Retina (tissue), 1 donor: ENCODE measurements around the gene TTI1.
"Not testable (repeated sequence)": the region's sequence is repeated elsewhere in the genome, so short reads cannot be mapped to it uniquely, and the experiment has no call there.

Experiments
- DNase-seq: peaks from one replicate; pipeline ENCODE4 v3.0.0-alpha.2; 2016

The TTI1 gene

DNA sequence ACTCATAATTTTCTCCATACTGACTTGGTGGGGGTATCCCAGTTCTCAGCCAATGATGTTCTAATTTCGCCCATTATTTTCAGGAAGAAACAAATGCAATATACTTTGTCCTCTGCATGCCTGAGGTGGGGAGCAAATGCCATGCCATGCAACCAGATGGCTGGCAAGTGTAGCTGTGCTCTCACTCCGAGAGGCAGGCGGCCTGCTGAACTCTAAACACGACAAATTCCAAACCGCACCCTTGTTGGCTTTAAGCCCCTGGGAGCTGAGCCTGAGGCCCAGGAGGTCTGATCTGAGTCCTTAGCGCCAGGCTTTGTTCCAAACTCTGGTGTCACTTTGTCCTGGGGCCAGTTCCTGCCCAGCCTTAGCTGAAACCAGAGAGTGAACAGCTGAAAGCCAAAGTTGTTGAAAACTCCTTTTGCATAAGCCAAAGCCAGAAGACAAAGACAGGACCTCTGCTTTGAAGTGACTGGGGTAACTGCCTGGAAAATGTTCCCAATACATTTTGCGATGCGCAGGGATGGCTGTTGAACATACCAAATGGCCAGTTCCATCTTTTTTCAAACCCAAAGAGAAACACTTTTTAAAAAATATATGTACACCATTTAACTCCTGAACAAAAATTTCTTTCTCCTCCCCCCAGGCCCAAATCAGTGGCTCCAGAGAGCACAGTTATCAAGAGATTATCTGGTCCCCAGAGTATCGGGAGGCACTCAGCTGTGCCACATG, 46.2 kb downstream of the TTI1 start:
- DNase-seq = no peak

DNA sequence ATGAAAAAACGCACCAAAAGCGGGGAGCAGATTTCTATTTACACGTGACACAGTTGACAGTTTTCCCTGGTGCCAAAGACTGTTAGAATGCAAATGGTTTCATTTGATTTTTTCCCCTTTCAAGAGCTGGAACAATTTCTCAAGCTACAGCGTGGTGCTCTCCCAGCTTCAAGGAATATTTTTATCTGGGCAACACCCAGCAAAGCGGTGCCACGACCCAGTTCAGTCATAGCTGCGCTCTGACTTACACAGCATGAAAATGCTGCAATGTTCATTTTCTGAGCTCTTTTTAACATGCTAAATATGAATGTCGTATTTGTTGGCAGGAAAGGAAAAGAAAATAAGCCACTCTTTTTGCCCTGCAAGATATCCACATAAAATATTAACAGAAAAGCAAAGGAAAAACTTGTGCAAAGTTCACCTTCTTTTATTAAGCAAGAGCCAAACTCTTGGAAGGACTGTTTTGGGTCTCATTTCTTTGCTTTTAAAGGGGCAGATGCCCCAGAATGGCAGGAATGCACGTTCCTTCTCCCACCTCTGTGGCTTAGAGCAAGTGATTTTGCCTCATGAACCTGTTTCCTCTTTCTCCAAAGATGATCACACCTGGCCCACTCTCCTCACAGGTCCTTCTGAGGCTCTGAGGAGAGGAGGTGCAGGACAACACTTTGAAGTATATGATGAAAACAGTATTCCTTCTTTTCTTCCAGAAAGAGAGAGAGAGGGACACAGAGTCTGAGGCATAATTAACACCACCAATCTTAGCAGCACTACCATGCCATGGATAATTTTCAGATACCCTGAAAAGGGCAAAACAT, 47.0 kb downstream of the TTI1 start:
- DNase-seq = no peak

DNA sequence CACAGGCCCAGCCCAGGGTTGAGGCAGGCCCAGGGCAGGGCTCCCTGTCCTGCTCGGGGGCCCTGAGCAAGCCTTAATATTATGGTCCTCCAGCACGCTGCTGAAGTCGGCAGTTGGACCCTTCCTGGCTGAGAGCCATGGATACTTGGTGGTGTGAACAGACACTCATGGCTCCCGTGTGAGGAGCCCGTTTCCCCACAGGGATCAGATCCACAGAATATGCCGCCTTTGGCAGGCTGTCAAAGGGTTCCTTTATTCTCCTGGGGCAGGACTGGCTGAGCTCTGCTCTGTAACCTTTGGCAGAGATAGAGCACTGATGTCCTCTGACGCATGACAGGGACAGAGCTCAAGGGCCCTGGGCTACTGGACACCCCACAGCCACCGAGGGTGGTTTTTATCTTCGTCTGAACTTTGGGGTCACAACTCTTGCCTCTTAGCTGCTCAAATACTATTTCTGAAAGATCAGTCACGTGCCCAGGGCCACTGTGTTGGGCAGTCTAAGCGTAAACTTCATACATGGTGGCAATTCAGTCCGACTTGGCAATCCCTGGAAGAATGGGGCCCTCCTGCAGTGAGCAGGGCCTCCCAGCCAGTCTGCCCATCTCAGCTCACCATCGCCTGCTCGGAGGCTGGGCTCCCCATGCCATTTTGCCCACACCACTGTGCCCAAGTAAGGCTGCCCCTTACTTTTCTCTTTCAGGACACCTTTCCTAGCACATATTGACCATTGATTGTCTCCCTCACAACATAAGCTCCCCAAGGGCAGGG, 49.1 kb downstream of the TTI1 start:
- DNase-seq = no peak

DNA sequence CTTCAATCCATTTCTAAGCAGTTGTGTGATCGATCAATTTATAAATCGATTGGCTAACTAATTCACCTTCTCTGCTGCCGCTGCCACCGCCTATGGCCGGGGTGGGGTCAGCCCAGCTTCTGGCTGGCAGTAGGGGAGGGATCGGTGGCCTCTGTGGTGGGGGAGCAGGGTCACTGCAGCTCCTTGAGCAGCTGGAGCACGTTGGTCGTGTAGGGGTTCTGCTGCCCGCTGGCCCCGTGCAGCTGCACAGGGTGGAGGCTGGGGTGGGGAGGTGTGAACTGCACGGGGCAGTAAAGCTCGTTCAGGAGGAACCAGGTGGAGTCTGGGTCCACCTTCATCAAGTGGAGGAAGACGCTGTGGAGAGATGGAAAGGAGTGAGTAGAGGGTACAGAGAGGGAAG, 50.0 kb downstream of the TTI1 start:
- DNase-seq = no peak

DNA sequence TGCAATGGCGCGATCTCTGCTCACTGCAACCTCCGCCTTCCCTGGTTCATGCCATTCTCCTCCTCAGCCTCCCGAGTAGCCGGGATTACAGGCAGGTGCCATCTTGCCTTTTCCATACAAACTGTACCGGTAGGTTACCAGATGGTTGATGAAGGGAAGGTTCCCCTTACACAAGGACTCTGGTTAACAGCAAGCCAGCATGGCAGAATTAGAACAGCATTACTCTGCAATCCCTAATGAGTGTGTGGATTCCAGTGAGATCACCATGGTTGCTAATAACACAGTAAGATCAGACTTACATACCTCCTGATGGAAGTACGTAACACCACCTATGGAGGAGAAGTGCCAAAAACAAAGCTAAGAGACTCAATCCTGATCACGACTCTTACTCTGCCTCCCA, 51.7 kb downstream of the TTI1 start:
- no peak for DNase-seq

DNA sequence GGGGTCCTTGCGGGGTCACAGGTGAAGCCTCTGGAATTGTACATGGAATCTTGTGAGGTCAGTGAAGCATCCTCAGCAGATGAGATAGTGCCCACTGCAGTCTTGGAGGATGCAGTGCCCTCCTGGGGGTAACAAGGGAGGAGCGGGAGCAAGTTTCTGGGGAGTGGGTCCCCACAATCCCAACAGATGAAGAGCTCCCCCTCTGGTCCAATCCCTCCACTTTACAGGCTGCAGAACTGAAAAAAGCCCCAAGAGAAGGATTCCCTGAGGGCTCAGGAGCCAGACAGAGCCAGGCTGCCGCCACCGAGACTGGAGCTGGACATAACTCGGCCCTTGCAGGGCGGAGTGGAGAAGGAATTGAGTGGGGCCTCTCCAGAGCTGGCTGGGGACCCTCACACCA, 52.4 kb downstream of the TTI1 start:
- DNase-seq = no peak

DNA sequence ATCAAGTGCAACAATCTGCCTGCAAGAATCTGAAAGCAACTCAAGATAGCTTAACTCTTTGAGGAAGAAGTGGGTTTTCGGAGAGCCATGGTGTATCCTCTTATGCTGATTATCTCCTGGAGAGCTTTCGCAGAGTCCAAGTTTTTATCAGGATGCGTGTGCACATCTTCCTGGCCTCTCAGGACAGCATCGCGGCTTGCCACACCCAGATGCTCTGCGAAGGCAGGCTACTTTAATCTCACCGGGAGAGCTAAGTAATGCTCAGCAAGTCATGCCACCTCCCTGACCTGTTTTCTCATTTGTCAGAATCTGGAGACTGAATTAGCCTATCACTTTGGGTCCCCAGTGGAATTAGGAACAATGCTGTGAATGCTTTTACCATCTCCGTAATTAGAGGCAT, 52.9 kb downstream of the TTI1 start:
- no peak for DNase-seq

DNA sequence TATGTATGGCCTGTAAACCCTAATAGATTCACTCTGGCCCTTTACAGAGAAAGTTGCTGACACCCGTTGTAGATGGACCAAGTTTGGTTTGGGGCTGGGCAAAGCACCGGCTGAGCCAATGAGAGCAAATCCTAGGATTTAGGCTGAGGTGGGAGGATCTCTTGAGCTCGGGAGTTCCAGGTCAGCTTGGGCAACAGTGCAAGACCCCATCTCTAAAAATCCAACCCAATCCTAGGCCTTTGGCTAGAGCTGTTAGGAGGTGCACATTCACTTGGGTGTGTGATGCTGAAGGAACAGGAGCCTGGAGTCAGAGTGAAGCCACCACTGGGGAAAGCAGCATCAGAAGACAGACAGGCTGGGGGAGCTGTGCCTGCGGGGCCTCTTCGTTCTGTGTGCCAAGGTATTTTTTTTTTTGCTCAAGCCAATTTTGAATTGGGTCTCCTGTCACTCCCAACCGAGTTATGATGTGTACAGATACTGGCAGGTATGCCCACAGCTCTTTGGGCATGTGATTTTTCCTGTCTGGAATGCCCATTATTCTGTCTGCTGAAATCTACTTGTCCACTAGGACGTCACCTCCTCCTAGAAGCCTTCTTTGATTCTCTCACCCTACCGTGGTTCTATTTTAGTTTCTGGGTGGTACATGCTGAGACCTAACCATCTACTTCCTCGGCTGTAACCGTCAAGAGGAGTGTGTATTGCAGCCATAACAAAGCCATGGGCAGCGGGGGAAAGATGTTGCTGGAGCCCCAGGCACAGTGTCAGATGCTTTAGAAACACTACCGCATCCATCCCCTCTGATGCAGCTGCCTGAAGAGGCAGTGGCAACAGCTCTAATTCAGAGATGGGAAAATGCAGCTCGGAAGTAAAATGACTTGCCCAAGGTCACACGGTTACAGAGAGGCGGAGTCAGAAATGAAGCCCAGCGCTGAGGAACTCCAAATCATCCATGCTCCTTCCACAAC, 54.0 kb downstream of the TTI1 start:
- DNase-seq = no peak

DNA sequence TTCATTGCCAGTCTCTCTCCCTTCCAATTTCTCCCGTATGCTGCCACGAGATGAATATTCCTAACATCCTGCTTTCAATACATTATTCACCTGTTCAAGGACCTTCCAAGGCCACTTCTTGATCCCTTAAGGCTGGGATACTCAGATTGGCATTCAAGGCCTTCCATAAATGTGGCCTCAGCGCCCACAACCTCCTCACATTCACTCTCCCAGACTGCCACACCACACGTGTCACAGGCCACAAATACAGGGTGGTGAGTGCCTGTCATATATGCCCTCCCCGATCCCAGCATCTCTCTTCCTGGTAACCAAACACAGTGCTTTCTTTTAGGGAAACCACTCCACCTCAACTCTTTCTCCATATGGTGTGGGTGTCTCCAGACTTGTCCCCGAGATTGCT, 55.5 kb downstream of the TTI1 start:
- DNase-seq = no peak

DNA sequence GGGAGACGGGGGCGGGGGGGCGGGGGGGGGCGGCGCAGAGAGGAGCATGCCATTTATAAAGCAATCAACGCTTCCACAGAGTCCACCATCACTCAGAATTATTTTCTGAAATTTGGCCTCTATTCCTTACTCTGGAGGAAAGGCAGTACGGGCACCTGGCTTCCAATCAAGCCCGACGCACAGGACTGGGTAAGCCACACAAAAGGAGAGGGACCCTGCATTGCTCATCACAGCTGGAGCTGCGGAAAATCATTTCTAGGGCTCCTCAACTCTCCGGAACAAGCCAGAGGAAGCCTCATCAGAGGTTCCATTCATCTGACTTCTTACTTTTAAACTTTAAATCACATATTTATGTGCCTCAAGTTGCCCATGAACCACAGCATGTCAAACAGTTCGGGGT, 55.9 kb downstream of the TTI1 start:
- no peak for DNase-seq

DNA sequence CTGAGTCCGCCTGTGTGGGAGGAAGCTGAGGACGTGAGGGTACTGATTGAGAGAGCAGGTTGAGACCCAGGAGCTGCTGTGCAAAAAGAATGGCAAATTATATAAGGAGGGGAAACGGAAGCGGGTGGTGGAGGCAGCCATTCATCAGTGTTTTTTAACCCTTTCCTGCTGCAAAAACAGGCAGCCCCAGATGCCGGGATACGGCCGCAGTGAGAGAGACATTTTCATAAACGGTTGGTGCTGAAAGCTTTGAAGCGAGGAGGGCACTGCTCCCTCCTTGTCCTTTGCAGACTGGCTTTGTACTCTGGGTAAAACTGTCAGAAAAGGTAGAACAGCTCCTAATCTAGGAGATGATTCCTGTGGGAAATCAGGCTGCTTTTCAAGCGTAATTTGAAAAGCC, 56.4 kb downstream of the TTI1 start:
- peak; percentile 44 for DNase-seq

DNA sequence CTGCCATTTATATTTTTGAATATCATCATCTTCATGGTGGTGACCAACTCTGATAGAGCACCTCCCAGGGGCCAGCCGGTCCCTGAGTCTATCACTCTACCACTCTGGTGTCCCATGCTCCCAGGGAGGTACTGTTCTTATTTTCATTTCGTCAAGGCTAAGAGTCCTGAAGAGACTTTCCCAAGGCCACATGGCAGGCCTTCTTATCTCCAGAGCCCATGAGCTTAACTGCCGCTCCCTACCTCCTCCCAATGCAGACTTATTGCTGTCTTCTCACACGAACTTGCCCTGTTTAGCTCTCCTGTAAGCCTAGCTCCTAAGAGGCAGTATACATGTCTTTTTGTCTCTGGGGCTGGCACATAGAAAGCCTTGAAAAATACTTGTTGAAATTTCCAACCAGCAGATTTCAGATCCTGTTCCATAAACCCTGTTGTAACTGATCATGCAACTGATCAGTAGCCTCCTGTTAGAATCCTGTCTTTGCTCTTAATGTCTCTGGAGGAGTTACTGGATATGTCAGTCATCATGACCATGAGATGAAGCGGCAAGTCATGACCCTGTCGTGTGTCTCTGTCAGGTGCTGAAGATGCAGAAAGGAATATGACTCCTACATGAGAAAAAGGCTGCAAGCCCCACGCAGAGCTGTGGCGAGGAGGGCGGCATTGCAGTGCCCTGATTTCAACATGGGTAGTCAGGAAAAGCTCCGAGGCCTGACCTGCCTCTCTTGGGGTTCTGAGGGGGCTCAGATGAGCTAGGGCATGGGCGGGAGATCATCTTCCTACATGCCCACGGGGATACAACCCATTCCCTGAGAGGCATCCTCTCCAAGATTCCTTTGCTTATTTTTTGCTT, 60.0 kb downstream of the TTI1 start:
- no peak for DNase-seq

DNA sequence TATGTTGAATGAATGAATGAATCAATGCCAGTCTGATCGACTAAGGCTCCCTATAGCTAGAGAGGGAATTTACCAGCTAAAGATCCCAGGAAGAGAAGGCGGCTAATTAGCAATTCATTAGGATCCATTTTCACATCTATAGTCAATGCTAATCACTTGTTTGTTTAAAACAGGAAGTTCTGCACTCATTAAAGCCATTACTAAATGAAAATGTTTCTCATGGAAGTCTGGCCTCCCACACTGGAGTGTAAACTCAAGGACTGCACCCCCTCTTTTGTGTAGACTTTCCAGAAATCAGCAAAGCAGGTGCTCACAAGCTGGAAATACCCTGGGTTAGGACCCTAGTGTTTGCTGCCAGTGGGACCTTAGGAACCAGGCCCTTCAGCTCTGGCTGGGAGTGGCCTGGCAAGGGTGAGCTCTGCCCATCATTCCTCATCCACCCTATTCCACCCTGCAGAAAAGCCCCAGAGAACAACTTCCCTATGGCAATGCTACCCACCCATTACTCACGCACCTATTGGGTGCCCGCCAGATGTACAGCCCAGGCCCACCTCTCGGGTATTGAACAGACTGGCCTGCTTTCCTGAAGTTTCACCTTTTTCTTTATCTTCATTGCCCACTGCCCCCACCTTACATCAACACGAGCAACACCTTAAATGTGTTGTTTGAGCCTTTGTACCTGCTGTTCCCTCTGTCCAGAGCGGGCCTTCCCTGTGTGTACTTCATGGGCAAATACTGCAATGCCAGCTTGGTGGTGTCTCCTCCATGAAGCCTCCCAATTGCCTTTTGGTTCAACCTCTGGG, 60.8 kb downstream of the TTI1 start:
- no peak for DNase-seq

DNA sequence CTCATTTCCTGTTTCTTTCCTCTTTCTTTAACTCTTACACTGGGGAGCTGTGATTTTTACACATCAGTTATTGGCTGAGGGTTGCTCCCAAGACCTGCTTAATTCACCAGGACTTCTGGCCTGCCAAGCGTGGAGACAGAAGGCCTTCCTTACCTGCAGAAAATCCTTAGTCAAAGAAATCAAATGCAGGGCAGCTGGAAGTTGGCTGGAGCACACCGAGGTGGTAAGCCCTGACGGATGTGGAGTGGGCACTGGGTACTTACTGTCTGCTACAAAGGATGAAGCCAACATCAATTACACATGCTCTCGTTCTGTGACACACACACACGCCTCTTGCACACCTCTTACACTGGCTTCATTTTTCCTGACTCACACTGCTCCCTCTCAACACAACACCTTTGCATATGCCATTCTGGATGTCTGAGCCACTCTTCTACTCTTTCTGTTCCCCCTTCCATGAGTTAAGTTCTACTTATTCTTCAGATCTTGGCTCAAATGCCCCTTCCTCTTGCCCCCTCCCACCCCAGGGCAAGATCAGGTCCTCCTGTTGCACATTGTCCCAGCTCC, 61.6 kb downstream of the TTI1 start:
- no peak for DNase-seq

DNA sequence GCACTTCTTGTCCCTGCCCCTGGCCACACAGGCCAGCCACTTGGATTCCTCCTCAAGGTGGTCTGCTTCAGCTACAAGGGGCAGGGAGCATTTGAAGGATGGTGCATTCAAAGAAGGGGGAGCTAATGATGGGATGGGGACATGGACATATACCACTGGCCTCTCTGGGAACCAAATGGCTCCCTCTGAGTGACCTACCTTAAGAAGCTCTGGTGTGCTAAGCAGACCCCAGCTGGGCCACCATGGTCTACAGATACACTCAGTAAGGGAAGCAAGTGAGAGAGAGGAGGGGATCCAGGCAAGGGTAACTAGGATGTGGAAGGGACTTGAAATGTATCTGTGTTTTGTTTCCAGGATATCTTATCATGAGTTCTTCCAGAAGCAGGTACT, 62.4 kb downstream of the TTI1 start:
- DNase-seq = no peak

DNA sequence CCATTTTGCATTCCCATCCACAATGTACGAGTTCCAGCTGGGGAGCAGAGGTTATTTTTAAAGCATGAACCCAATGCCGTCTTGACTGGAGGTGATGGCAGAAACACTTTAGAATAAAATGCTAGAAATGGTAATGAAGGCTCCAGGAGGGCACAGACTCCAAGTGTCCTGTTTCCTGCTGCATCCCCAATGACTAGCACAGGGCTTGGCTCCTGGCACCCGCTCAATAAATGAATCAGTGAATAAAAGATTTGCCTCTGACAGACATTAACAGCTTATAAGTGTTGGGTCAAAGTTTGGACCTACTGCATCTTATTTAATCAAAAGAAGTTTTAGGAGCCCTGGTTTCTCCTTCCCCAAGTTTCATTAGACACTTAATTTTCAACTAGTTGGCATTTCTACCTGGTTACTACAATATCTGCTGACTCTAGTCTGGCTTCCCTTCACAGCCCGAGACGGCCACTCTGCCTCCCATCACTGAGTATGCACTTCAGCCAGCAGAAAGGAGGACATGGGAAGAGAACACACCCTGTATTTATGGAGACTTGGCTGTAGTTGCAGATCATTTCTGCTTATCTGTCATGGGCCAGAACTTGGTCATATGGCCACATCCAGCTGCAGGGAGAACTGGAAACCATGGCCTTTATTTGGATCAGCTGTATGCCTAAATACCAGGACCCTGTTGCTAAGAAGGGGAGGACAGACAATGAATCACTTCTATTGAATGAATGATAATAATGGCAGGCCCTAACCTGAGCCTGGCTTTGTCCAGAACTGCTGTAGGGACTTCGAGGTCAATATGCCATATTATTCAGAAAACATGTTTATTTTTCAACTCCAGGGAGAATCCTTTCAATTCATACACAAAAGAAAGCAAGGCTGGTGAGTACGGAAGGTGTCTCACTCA, 63.1 kb downstream of the TTI1 start:
- DNase-seq = no peak

DNA sequence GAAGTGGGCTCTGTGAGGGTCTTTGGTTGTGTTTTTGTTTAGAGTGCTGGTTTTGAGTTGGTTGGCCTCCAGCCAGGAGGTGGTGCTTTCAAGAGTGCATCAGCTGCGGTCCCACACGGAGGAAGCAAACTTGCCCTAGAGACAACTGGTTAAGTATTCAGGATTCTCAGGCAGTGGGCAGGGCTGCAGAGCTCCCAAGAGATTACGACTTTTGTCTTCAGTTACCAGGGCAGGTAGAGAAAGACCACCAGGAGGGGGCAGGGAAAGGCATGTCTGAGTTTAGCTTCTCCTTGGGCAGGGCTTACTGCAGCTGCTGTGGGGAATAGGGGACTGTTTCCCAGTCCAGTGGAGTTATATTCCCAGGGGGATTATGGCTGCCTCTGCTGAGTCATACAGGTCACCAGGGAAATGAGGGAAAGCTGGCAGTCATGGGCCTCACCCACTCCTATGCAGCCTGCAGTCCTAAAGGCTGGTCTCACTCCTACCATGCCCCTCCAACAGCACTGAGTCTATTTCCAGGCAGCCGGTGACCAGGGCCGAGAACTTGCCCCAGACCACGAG, 64.3 kb downstream of the TTI1 start:
- DNase-seq = no peak

DNA sequence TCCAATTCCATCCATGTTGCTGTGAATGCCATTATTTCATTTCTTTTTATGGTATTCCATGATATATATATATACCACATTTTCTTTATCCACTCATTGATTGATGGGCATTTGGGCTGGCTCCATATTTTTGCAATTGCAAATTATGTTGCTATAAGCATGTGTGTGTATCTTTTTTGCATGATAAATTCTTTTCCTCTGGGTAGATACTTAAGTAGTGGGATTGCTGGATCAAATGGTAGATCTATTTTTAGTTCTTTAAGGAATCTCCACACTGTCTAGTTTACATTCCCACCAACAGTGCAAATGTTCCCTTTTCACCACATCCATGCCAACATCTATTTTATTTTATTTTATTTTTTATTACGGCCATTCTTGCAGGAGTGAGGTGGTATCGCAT, 69.8 kb downstream of the TTI1 start:
- DNase-seq = not testable (repeated sequence)

DNA sequence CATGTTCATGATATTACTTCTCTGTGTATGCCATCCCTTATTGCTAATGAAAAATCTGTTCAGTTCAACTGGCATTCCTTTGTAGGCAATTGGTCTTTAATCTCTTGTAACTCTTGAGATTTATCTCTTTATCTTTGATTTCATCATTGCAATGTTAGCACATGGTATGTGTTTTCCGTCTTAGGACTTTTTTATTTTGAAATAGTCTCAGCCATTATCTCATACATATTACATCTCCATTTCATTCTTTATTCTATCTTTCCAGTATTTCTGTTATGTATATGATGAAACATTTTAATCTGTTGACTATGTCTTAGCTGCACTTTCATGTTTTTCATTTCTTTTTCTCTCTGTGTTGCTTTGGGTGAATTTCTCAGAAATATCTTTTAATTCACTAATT, 72.2 kb downstream of the TTI1 start:
- no peak for DNase-seq
